Body of pancreas (tissue), 4 donors: Measurements from ENCODE around the gene PERCC1.

ENCODE experiments used
- CTCF ChIP-seq, 7 experiments: fragments of 450-650 bp in 4 of 7; fragments of 200-600 bp in 3 of 7; sonication (generic) in 3 of 7; IDR thresholded peaks; one replicate each; pipeline ENCODE4 v1.5.1; 2016 to 2019; ENCODE audit warnings: antibody characterized with exemption in 7 of 7
- POLR2A ChIP-seq, 3 donors: fragments of 450-650 bp; IDR thresholded peaks; one replicate each; pipeline ENCODE4 v1.6.1; 2016; ENCODE audit warnings: antibody characterized with exemption in 3 of 3, mild to moderate bottlenecking in 2 of 3

- TF ChIP-seq CTCF (IDR thresholded peaks at IDR 0.05) (no peak), POLR2A (IDR thresholded peaks at IDR 0.05) (no peak)
Measured at GRCh38 chr16:1427473-1428461, 3.1 kb upstream of the PERCC1 start.
